CD4-positive, alpha-beta memory T cell (primary cell): ENCODE measurements around the gene TBX3. TPM values are rescaled to one million over a fixed set of nuclear protein-coding genes. Genes with fewer than 3 reads are reported as not detected.

Experiments
- CTCF ChIA-PET: fragments of 350-600 bp; sonication (Branson Sonifier 250); formaldehyde crosslinking; loops from one replicate; lab custom pipeline; 2021; ENCODE audit warnings: inconsistent platforms; ENCODE audit not compliant: partially characterized antibody; lab: Charles Lee
- POLR2A ChIA-PET: fragments of 350-600 bp; sonication (Branson Sonifier 250); formaldehyde crosslinking; loops from one replicate; lab custom pipeline; 2021; ENCODE audit not compliant: partially characterized antibody; lab: Charles Lee
- DNase-seq, 5 donors: peaks; one replicate each; pipeline versions ENCODE4 v3.0.0 to v3.0.0-alpha.2; 2020 to 2022; ENCODE audit warnings: mixed read lengths in 1 of 5
- H3K27ac ChIP-seq: one replicate; pipeline ENCODE4 v1.7.0; 2013; ENCODE audit warnings: low read depth, low read length
- H3K27me3 ChIP-seq: 2 replicates; pipeline ENCODE4 v1.7.0; 2013; ENCODE audit warnings: mild to moderate bottlenecking, low read length, moderate library complexity; ENCODE audit not compliant: insufficient read depth
- H3K36me3 ChIP-seq: 2 replicates; pipeline ENCODE4 v1.7.0; 2013; ENCODE audit warnings: mild to moderate bottlenecking, low read length, moderate library complexity; ENCODE audit not compliant: insufficient read depth
- H3K4me1 ChIP-seq: 2 replicates; pipeline ENCODE4 v1.7.0; 2013; ENCODE audit warnings: mild to moderate bottlenecking, low read length, moderate library complexity; ENCODE audit not compliant: insufficient read depth
- H3K4me3 ChIP-seq, 2 donors: one replicate each; pipeline ENCODE4 v1.7.0; 2013; ENCODE audit warnings: low read length in 2 of 2, mild to moderate bottlenecking in 1 of 2
- H3K9me3 ChIP-seq, 2 donors: one replicate each; pipeline ENCODE4 v1.7.0; 2013; ENCODE audit warnings: low read length in 2 of 2, control low read depth in 1 of 2; ENCODE audit not compliant: control insufficient read depth in 1 of 2
- H3K27ac Mint-ChIP-seq, 7 donors: one replicate each; pipeline ENCODE4 v1.8.0; 2020 to 2021; ENCODE audit warnings: mixed read lengths in 7 of 7, mild to moderate bottlenecking in 6 of 7, inconsistent platforms in 3 of 7, moderate library complexity in 3 of 7
- H3K27me3 Mint-ChIP-seq, 2 donors: one replicate each; pipeline ENCODE4 v1.8.0; 2020 to 2021; ENCODE audit warnings: mixed read lengths in 2 of 2
- H3K36me3 Mint-ChIP-seq, 2 donors: one replicate each; pipeline ENCODE4 v1.8.0; 2020 to 2021; ENCODE audit warnings: mixed read lengths in 2 of 2, inconsistent platforms in 1 of 2, mild to moderate bottlenecking in 1 of 2
- H3K4me1 Mint-ChIP-seq, 4 donors: one replicate each; pipeline ENCODE4 v1.8.0; 2020 to 2021; ENCODE audit warnings: mixed read lengths in 4 of 4, mild to moderate bottlenecking in 1 of 4
- H3K4me3 Mint-ChIP-seq, 8 donors: one replicate each; pipeline ENCODE4 v1.8.0; 2020 to 2021; ENCODE audit warnings: mixed read lengths in 8 of 8, mild to moderate bottlenecking in 7 of 8, moderate library complexity in 6 of 8, inconsistent platforms in 3 of 8
- H3K9me3 Mint-ChIP-seq, 8 donors: one replicate each; pipeline ENCODE4 v1.8.0; 2020 to 2021; ENCODE audit warnings: mixed read lengths in 8 of 8, mild to moderate bottlenecking in 5 of 8, inconsistent platforms in 3 of 8, moderate library complexity in 1 of 8
- intact Hi-C: fragments of 100-400 bp; cut with micrococcal nuclease; formaldehyde crosslinking; loops from one replicate; pipeline ENCODE4 v1.15.1; 2023
- polyA plus RNA-seq, 2 donors: library from polyadenylated mRNA; unstranded; fragments of 300-500 nt; fragmentation: Illumina TruSeq; gene quantifications; one replicate each; pipeline ENCODE4 v1.2.3, GENCODE V29; 2021
- total RNA-seq, 2 experiments: library from RNA; stranded (reverse); gene quantifications; one replicate each; pipeline ENCODE4 v1.2.3, GENCODE V29; 2021

The TBX3 gene
- total and polyA plus RNA-seq, 4 experiments from 2014 or later: not detected

DNA sequence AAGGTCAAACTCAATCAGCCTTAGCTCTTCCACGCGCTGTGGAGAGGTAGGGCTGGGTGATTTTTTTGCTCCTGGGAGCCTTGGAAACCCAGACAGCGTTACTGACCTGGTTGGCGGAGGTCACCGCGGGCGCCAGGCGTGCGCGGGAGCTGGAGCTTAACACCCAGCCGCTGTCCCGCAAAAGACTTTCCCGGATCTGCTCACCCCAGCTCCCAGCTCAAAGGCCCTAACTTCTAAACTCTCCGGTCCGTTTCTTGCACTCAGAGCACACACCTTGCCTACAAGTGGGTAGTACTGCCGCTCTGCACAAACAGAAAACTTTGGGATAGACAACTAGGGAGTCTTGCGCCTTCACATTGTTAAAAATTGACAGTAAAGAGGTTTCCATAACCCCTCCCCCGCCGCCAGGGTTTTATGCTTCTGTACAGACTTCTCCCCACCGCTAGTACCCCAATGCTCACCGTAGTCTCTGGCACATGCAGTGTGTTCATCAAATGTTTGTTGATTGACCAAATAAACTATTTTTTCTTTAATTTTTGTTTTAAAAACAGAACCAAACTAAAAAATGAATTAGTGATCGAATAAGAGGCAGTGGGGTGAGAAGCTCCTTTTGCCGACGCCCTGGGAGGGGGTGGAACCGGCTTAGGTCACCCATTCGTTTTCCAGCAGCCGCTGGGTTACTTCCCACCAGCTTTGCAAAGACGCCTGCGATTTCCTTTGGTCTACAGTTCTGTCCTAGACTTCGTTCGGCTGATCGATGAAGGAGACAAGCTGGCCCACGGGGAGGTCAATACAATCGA is 12.7 kb upstream of the TBX3 start:
- Histone ChIP-seq H3K36me3 (no peaks in the 10 kb centered on the region), H3K27ac (no peak overlapping the region), H3K27me3 (peaks cover 44% of the 10 kb centered on the region), H3K4me1 (no peaks in the 10 kb centered on the region), H3K9me3 (no peaks in the 10 kb centered on the region), H3K4me3 (no peak overlapping the region)
- no peak overlapping the region for H3K4me3 Mint-ChIP-seq
- no peak overlapping the region for H3K27ac Mint-ChIP-seq
- ChIA-PET CTCF (no interaction called here), POLR2A (no interaction called here)
- peaks cover 56 to 60% of the 10 kb centered on the region in 2 donors for H3K27me3 Mint-ChIP-seq
- no peaks in the 10 kb centered on the region for H3K36me3 Mint-ChIP-seq
- no peaks in the 10 kb centered on the region for H3K4me1 Mint-ChIP-seq
- DNase-seq: no peak
- peaks cover 0 to 11% (median 4%) of the 10 kb centered on the region in 8 donors for H3K9me3 Mint-ChIP-seq
- intact Hi-C loops: no loop called here

DNA sequence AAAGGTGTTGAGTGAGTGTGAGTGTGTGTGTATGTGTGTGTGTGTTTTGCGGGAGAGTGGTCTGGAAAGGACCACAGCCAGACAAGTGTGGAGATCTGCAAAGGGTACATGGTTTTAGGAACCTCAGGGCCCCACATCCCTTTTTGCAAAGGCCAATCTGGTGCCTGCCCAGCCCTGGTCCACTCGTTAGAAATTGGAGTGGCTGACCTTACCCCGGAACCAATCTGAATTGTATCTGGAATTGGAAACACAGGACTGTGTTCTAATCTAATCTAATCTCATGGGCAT is 11.3 kb upstream of the TBX3 start:
- Mint-ChIP-seq H3K27me3 (peaks cover 62 to 66% of the 10 kb centered on the region in 2 donors), H3K4me3 (no peak overlapping the region), H3K36me3 (no peaks in the 10 kb centered on the region), H3K9me3 (peaks cover 0 to 11% (median 5%) of the 10 kb centered on the region in 8 donors), H3K27ac (no peak overlapping the region), H3K4me1 (no peaks in the 10 kb centered on the region)
- no peaks in the 10 kb centered on the region for H3K36me3 ChIP-seq
- no peaks in the 10 kb centered on the region for H3K9me3 ChIP-seq
- intact Hi-C loops: no loop called here
- POLR2A ChIA-PET: no interaction called here
- H3K4me1 ChIP-seq: no peaks in the 10 kb centered on the region
- CTCF ChIA-PET: no interaction called here
- DNase-seq: no peak
- no peak overlapping the region for H3K27ac ChIP-seq
- peaks cover 33% of the 10 kb centered on the region for H3K27me3 ChIP-seq
- H3K4me3 ChIP-seq: no peak overlapping the region

DNA sequence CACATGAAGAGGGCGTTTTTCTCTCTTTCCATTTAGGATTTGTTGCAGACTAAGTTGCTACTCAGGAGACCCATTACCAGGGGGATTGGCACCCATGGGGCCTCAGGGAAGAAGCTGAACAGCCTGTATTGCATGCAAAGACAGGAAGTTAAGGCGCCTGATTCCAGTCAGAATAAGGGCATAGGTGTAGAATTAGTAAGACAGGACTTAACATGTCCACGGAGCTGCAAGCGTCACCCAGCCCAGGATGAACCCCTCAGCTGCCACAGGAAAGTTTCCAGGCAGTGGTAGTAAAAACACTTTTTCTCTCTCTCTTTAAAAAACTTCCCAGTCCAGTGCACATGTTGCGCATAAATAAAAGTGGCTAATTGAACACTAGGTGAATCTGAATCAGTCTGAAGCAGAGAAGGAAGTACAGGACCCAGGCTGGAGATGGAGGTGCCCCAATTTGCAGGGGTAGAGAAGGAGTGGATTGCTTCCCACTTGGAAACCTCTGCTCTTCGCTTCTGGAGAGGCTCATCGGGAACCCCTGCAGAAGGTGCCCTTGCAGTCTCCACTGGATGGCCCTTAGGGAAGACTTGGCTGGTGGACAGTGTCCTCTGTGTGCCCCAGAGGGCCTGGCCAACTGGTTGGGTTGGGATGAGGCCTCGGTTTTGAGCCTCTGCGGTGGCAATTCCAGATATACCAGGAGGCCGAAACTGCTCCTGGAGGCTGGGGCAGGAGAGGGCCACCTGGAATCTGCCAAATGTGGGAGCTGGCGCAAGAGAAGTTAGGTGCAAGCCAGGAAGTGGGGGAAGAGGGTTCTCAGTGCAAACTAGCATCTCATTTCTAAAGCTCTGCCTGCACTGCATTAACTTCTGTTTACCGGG is 10.7 kb upstream of the TBX3 start:
- no peak overlapping the region for H3K27ac ChIP-seq
- H3K9me3 Mint-ChIP-seq: peaks cover 0 to 11% (median 4%) of the 10 kb centered on the region in 8 donors
- ChIA-PET CTCF (no interaction called here), POLR2A (no interaction called here)
- H3K4me3 ChIP-seq: no peak overlapping the region
- H3K27me3 Mint-ChIP-seq: peaks cover 60 to 65% of the 10 kb centered on the region in 2 donors
- no peaks in the 10 kb centered on the region for H3K4me1 ChIP-seq
- H3K27me3 ChIP-seq: peaks cover 31% of the 10 kb centered on the region
- H3K27ac Mint-ChIP-seq: no peak overlapping the region
- H3K9me3 ChIP-seq: no peaks in the 10 kb centered on the region
- no peak for DNase-seq
- H3K36me3 Mint-ChIP-seq: no peaks in the 10 kb centered on the region
- H3K4me1 Mint-ChIP-seq: no peaks in the 10 kb centered on the region
- no peaks in the 10 kb centered on the region for H3K36me3 ChIP-seq
- intact Hi-C loops: no loop called here
- H3K4me3 Mint-ChIP-seq: no peak overlapping the region

DNA sequence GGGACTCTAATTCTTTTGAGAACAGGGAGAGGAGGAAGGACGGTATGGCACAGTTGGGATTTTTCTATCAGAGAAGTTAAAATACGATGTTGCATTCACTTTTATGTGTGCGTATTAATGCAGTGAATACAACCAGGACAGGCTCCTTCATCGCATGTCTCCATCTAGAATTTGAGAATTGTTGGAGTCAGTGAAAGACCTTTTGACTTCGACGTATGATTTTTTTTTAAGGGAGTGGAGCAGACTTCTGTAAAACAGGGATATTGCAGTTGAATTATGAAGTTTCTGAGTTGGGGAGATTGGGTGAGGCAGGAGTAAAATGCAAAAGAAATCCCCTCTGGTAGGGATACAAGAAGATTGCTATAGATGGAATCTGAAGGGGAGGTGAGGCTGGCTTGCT is 9.6 kb upstream of the TBX3 start:
- Mint-ChIP-seq H3K4me3 (no peak overlapping the region), H3K9me3 (peaks cover 0 to 13% (median 7%) of the 10 kb centered on the region in 8 donors), H3K4me1 (peaks cover 0 to 6% (median 2%) of the 10 kb centered on the region in 4 donors), H3K27me3 (peaks cover 66 to 67% of the 10 kb centered on the region in 2 donors), H3K27ac (no peak overlapping the region), H3K36me3 (no peaks in the 10 kb centered on the region)
- Histone ChIP-seq H3K9me3 (no peaks in the 10 kb centered on the region), H3K27me3 (peaks cover 32% of the 10 kb centered on the region), H3K4me1 (no peaks in the 10 kb centered on the region), H3K36me3 (no peaks in the 10 kb centered on the region), H3K4me3 (no peak overlapping the region), H3K27ac (no peak overlapping the region)
- CTCF ChIA-PET: no interaction called here
- POLR2A ChIA-PET: no interaction called here
- intact Hi-C loops: no loop called here
- no peak for DNase-seq

DNA sequence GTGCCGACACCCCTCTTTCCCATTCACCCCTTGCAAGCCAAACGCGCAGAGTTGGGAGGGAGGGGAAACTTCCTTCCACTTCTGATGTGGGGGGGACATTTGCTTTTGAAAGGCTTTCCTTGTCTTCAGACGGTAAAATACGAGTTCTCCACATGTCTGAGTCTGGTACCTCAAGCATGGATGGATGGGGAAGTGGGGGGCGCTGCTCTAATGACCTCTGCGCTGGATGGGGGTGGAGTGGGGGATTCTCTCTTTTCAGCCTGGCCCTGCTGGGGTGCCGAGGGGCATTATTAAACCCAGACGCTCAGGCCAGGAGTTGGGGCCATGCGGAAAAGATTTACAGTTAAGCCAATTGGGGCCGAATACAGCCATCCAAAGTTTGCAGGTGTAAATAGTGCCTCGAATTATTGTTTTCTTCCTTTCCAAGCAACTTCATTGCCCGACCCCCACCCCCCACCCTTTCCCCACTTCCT is 9.1 kb upstream of the TBX3 start:
- H3K4me1 Mint-ChIP-seq: peaks cover 0 to 6% (median 2%) of the 10 kb centered on the region in 4 donors
- peaks cover 35% of the 10 kb centered on the region for H3K27me3 ChIP-seq
- H3K36me3 Mint-ChIP-seq: no peaks in the 10 kb centered on the region
- intact Hi-C loops: no loop called here
- no peak overlapping the region for H3K27ac Mint-ChIP-seq
- no peak overlapping the region for H3K4me3 ChIP-seq
- H3K4me1 ChIP-seq: no peaks in the 10 kb centered on the region
- no peaks in the 10 kb centered on the region for H3K9me3 ChIP-seq
- H3K4me3 Mint-ChIP-seq: peak overlapping the region in 1 of 8 donors; percentile 35
- no peak for DNase-seq
- peaks cover 67 to 71% of the 10 kb centered on the region in 2 donors for H3K27me3 Mint-ChIP-seq
- no peak overlapping the region for H3K27ac ChIP-seq
- H3K36me3 ChIP-seq: no peaks in the 10 kb centered on the region
- ChIA-PET CTCF (no interaction called here), POLR2A (no interaction called here)
- H3K9me3 Mint-ChIP-seq: peaks cover 0 to 14% (median 7%) of the 10 kb centered on the region in 8 donors

DNA sequence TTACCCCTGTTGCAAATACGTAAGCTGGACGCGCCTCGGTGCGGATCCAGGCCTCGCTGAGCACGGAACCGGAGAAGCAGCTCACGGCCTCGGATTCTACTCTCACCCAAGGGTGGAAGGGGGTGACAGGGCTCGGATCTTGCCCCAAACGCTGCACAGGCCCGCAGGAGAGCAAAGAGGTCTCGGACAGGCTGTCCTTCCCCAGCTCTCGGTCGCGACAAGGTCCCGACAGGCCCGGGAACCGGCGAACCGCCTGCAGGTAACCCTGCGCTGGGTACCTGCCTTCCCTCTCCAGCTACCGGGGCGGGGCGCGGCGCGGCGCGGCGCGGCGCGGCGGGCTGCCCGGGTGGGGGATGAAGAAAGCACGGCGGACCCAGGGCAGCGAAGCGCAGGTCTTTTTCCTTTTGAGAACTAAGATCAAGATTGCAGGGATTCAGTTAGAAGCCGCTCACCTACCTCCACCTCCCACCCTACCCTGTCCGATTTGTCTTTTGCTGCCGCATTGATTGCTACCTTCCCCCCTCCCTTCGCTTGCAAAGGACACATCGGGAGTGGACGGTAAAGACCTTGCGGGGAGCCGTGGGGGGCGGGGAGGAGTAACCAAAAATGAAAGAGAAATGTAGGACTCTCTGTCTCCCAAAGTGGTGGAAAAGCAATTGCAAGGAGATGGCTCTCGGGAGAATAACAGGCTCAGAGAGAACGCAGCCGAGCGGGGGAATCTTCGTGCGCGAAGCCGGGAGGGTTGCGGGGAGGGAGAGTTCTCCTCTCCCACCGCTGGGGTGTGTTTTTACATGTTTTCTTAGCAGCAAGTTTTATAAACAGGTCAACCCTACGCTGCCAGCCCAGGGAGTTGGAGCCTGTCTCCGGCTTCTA is 8.4 kb upstream of the TBX3 start:
- Histone ChIP-seq H3K27ac (no peak overlapping the region), H3K4me3 (no peak overlapping the region), H3K9me3 (no peaks in the 10 kb centered on the region), H3K4me1 (no peaks in the 10 kb centered on the region), H3K36me3 (no peaks in the 10 kb centered on the region), H3K27me3 (peaks cover 37% of the 10 kb centered on the region)
- intact Hi-C loops: no loop called here
- CTCF ChIA-PET: no interaction called here
- peaks cover 67 to 69% of the 10 kb centered on the region in 2 donors for H3K27me3 Mint-ChIP-seq
- no peak overlapping the region for H3K27ac Mint-ChIP-seq
- H3K9me3 Mint-ChIP-seq: peaks cover 0 to 14% (median 6%) of the 10 kb centered on the region in 8 donors
- H3K4me3 Mint-ChIP-seq: no peak overlapping the region
- peaks cover 0 to 6% (median 2%) of the 10 kb centered on the region in 4 donors for H3K4me1 Mint-ChIP-seq
- no peak for DNase-seq
- no peaks in the 10 kb centered on the region for H3K36me3 Mint-ChIP-seq
- POLR2A ChIA-PET: no interaction called here
